Epithelial cell of proximal tubule (primary cell): ENCODE results near the gene SEH1L. TPM values are rescaled to one million over a fixed set of nuclear protein-coding genes. Genes with fewer than 3 reads are reported as not detected.

Experiments
- DNase-seq: peaks from one replicate; pipeline ENCODE4 v3.0.0-alpha.2; 2011; ENCODE audit warnings: low read depth
- H3K4me3 ChIP-seq: 2 replicates; pipeline ENCODE4 v1.5.1; 2011; ENCODE audit warnings: low read depth, mild to moderate bottlenecking, low read length
- total RNA-seq: library from RNA; depleted of rRNA; stranded (reverse); fragments of >200 nt; gene quantifications from 2 replicates; pipeline ENCODE4 v1.2.3, GENCODE V29; 2015
- TF ChIP-seq, protein P1 (sequence below): conservative IDR thresholded peaks from 2 replicates; pipeline ENCODE4 v1.5.1; 2012; ENCODE audit warnings: low read depth, mild to moderate bottlenecking, low read length

SEH1L gene
- total RNA-seq, 1 donor from 2014 or later: 23.1 TPM

DNA sequence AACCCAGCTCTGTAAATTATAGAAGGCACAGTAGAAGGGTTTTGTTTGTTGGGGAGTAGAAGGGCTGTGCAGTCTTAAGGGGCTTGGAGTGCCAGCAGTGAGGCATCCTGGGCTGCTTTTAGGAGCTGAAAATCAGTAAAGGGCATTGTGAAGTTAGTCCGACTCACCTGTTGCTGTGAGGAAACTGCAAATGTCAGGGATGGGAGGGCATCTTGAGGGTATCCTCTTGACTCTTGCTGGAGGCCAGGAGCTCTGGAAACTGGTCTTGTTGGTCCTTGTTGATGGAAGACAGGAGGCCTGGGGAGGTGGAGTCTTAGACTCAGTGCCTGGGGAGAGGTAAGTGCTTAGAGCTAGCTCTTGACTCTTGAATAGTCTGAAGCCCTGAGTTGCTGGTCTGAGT is 57.5 kb downstream of the SEH1L start:
- no peak overlapping the region for H3K4me3 ChIP-seq
- TF ChIP-seq, protein P1, sequence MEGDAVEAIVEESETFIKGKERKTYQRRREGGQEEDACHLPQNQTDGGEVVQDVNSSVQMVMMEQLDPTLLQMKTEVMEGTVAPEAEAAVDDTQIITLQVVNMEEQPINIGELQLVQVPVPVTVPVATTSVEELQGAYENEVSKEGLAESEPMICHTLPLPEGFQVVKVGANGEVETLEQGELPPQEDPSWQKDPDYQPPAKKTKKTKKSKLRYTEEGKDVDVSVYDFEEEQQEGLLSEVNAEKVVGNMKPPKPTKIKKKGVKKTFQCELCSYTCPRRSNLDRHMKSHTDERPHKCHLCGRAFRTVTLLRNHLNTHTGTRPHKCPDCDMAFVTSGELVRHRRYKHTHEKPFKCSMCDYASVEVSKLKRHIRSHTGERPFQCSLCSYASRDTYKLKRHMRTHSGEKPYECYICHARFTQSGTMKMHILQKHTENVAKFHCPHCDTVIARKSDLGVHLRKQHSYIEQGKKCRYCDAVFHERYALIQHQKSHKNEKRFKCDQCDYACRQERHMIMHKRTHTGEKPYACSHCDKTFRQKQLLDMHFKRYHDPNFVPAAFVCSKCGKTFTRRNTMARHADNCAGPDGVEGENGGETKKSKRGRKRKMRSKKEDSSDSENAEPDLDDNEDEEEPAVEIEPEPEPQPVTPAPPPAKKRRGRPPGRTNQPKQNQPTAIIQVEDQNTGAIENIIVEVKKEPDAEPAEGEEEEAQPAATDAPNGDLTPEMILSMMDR: no peak
- no peak for DNase-seq

- TF ChIP-seq, protein P1: no peak
- no peak for DNase-seq
- H3K4me3 ChIP-seq: no peak overlapping the region
These were observed 58.9 kb downstream of the SEH1L start for GRCh38 chr18:13006531-13007247.

- TF ChIP-seq, protein P1: no peak
- no peak overlapping the region for H3K4me3 ChIP-seq
- no peak for DNase-seq
These were observed 59.4 kb downstream of the SEH1L start for GRCh38 chr18:13007248-13007560.

DNA sequence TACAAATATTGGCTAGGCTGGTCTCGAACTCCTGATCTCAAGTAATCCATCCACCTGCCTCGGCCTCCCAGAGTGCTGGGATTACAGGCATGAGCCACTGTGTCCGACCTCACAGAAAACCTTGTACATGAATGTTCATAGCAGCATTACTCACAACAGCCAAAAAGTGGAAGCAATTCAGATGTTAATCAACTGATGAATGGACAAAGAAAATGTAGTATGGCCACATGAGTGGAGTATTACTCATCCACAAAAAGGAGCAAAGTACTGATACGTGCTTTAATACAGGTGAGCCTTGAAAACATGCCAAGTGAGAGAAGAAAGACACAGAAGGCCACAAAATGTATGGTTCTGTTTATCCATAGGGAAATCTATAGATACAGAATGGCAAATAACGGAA is 63.9 kb downstream of the SEH1L start:
- TF ChIP-seq, protein P1: no peak
- no peak for DNase-seq
- H3K4me3 ChIP-seq: no peak overlapping the region

- no peak overlapping the region for H3K4me3 ChIP-seq
These were observed 66.4 kb downstream of the SEH1L start for GRCh38 chr18:13014232-13014631.

GRCh38 chr18:13014818-13015217 is 67.0 kb downstream of the SEH1L start:
- H3K4me3 ChIP-seq: no peak overlapping the region
- DNase-seq: no peak
- TF ChIP-seq, protein P1: no peak

More at GRCh38 chr18:13014232-13014631, 66.4 kb downstream of the SEH1L start:
- no peak for DNase-seq
- TF ChIP-seq, protein P1: no peak

GRCh38 chr18:13017247-13017875 is 69.5 kb downstream of the SEH1L start:
- no peak overlapping the region for H3K4me3 ChIP-seq
- TF ChIP-seq, protein P1: no peak
- no peak for DNase-seq
